Amniotic epithelial cell (primary cell): ENCODE data around the gene STK11.
"Not testable (repeated sequence)": the region's sequence is repeated elsewhere in the genome, so short reads cannot be mapped to it uniquely, and the experiment has no call there.

Experiments used
- DNase-seq: peaks from one replicate; pipeline ENCODE4 v3.0.0-alpha.2; 2010; ENCODE audit warnings: low read depth

Gene STK11

DNA sequence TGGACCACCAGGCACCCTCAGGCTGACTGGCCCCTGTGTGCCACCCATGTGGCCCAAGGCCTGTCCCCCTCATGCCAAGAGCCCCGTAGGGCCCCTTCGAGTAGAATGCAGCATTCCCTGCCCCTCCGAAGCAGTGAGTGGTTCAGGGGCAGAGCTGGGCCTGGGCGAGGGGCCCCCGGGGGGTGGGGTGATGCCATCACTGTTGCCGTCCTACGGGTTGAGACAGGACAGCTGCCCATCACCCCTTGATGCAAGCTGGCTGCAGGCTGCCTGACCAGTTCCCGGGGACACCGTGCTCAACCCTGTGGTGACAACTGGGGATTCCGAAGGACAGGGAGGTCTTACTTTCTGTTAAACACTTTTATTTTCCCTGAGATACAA lies 36.2 kb upstream of the STK11 start:
- peak; percentile 16 for DNase-seq

DNA sequence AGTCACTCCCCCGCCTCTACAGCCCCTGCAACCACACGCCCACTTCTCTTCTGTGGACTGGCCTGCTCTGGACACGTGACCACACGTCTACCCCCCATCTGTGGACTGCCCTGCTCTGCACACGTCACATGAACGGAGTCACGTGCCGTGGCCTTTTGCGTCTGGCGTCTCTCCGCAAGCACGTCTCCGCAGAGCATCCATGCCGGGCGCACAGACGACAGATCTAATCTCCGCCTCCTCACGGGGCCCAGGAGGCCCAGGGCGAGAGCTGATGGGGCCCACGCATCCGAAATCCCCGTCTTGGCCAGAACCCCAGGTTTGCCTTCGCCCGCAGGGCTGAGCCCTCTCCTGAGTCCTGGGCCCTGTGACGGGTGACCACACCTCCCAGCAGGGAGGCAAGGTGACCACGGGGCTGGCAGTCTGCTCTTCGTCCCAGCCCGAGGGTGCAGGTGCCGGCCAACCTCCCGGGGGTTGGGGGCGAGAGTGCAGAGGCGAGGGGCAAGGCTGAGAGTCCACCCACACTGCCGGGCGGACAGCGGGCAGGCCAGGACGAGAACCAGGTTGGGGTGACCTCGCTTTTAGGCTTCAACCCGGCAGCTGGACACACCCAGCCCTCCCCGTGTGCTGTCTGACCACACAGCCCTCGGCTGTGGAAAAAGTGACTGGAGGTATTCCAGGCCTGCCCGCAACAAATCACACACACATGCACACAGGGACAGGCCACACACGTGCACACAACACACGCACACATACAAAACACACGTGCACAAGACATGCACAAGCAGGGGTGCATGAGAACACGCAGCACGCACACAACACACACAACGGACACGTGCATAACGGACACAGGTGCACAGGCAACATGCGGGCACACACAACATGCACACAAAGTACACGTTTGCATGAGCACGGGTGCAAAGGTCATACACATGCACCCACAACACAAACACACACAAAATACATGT lies 35.4 kb upstream of the STK11 start:
- peak; percentile 97 for DNase-seq

DNA sequence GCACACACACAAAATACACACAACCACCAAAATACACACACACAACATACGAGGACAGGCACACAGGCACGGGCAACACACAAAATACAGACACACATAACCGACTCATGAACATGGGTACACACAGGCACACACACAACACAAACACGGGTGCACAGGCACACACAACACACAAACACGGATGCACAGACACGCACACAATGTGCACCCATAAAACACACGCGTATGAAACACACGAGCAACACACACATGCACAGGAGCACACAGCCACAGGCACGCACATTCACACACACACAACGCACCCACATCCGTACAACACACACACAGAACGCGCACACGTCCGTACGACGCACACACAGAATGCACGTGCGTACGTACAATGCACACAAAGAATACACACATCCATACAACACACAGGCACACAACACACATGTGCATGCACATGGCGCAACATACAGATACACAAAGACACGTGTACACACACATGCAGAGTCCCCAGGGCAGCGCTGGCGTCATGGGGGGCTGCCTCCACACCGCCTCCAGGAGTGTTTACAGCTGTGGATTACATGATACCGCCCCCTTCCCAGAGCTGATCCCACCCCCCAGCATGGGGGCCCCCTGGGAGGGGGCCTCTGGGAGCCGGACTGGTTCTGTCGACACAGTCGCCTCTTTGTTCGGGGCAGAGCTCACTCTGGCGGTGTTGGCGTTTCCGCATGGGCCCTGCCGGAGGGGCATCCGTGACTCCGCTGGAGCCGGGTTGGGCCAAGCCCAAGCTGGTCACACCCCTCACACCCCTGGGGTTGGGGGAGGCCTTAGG lies 34.4 kb upstream of the STK11 start:
- peak; percentile 19 for DNase-seq

GRCh38 chr19:1171755-1172352 lies 33.7 kb upstream of the STK11 start:
- DNase-seq = peak; percentile 23

- DNase-seq = peak; percentile 20
Measured at GRCh38 chr19:1172353-1173158, 33.0 kb upstream of the STK11 start.

DNA sequence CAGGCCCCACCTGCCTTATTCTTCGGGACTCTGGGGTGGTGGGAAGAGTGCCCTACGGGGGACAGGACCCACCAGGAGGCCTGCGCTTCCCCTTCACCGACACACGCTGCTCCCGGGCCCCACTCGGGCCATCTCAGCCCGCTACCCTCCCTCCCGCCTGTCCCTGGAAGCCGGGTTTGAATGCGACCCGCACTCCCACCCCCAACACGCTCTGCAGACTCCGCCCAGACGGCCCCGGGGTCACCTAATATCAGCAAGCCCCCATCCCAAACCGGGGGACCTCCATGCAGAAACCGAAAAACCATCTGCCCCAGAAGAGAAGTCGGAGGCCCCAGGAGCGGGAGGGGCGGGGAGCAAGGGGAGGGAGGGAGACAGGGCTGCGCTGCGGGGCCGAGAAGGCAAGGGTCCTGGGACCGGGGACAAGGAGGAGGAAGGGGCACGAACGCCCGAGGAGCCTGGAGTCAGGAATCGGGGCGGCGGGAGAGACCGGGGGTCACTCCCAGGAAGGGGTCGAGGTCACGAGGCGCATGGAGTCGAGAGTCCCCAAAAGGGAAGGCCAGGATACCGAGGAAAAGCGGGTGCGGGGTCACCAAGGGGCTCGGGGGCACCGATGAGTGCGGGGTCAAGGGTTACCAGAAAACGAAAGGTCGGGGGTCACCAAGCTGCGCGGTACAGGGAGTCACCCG lies 32.3 kb upstream of the STK11 start:
- no peak for DNase-seq

GRCh38 chr19:1173845-1174809 lies 31.5 kb upstream of the STK11 start, which contains the start of gene SBNO2:
TSS of gene SBNO2 (minus strand) at chr19:1174268. CDS start at chr19:1154276, 19,992 bp downstream.
- DNase-seq = peak; percentile 74

DNA sequence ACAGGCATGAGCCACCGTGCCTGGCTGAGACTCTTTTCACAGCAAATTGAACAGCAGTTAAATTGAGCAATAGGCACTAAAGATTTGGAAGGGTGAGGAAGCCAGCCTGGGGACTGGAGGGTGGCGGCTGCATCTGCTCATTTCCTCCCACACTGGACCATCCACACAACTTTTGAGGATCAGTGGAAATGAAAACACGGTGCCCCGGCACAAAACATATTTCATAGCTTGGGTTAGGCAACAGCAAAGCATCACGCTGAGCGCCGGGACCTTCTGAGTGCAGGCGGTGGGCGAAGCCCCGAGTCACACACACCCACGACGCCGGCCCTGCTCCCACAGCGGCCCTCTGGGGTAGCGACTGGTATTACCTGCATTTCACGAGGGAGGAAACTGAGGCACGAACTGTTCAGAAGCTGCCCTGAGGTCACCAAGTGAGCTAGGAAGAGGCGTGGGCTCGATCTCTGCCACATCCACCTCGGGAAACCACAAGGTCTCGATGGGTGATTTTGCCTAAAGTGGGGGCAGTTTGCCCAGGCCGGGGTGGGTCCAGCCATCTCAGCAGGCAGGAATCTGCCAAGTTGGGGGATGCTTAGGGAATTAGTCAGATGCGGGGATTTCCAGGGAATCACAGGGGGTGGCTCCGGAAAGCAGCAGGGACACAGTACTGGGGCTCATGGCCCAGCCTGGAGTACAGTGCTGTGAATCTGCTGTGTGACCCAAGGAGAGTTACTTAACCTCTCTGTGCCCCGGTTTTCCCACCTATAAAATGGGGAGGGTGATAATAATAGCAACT lies 28.1 kb upstream of the STK11 start:
- peak; percentile 89 for DNase-seq

DNA sequence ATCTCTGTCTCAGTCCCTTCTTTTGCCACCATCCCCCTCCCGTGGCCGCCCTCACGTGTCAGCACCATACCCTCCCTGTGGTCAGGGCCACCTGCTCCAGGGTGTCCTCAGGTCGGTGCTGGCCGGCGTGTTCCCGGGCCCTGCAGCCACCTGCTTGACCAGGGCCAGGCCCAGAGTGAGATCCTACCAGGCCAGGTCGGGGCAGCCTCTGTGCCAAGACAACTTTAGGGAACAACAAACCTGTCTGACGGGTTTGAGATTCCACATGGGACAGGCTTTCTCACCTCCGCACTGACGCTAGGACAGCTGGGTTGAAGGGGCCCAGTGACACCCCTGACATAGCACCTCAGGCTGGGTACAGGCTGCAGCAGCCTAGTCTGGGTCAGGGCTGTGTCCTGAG lies 24.0 kb upstream of the STK11 start:
- DNase-seq = no peak

DNA sequence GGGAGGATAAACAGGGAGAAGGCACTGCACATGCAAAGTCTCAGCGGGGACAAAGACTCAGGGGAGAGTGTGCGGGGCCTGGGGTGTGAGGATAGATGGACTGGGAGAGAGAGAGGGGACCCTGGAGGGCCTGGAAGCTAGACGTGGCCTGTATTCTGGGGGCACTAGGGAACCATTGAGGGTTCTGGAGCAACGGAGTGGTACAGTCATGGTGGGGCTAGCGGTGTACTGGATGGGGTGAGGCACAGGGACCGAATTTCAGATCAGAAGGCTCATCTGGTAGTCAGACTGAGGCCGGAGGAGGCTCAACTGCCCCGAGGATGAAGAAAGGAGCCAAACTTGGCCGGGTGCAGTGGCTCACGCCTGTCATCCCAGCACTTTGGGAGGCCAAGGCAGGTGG lies 23.5 kb upstream of the STK11 start:
- no peak for DNase-seq

DNA sequence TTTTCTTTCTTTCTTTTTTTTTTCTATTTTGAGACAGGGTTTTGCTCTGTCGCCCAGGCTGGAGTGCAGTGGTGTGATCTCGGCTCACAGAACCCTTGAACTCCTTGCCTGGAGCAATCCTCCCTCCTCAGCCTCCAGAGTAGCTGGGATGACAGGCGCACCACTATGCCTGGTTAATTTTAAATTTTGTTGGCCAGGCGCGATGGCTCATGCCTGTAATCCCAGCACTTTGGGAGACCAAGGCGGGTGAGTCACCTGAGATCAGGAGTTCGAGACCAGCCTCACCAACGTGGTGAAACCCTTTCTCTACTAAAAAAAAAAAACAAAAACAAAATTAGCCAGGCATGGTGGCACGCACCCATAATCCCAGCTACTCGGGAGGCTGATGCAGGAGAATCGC lies 22.9 kb upstream of the STK11 start:
- no peak for DNase-seq

DNA sequence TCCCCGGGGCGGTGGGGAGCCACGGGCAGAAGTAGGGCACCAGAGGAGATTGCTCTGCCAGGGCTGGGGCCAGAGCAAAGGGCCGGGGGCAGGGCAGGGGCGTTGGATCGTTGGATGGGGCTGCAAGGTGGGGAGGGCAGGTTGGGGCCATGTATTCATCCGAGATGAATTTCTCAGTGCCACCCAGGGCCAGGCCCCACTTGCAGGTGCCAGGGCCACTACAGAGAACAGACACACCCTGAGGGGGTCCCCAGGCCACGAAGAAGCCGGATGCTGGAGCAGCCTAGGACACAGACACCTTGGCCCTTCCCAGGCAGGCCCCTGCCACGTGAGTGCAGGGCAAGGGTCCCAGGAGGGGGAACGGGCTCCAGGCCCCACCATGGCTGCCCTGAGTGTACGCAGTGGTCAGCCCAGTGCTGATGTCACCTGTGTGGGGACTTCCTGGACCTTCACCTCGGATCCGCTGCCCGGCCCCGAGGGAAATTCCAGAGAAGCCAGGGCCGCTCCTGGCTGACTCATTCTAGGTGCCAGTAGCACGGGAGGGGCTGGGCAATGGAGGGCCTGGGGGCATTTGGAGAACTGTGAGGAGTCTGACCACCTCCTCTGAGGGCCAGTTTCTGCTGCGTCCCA lies 21.9 kb upstream of the STK11 start:
- DNase-seq = no peak

- DNase-seq = peak; percentile 79
Measured at GRCh38 chr19:1189419-1189818, 16.2 kb upstream of the STK11 start.

DNA sequence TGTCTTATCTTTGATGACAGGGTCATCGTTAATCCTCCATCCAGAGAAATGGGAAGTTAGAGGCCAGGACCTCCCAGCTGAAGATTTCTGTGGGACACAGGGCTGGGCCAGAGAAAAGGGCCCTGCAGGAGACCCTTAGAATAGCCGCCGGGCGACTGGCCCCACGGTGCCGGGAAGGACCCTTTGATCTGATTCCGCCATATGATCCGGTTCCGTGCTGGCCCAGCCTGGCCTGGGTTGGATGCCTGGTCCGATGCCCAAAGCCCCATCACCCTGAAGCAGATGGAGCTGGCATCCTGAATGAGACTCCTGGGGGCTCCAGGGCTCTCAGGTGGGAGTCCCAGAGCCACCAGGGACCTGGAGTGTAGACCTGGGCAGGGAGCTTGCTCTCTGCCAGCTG lies 6.0 kb upstream of the STK11 start:
- no peak for DNase-seq

- DNase-seq = not testable (repeated sequence)
Measured at GRCh38 chr19:1200614-1201013, 5.0 kb upstream of the STK11 start.

- no peak for DNase-seq
Measured at GRCh38 chr19:1206150-1206863, 729 bp downstream of the STK11 start.

- peak; percentile 26 for DNase-seq
Measured at GRCh38 chr19:1206864-1207450, 1.4 kb downstream of the STK11 start.
